ENCODE measurements around the gene TMEM51.

- TF ChIP-seq CTCF (IDR thresholded peaks at IDR 0.05) (no peak), POLR2AphosphoS5 (IDR thresholded peaks at IDR 0.05; ENCODE audit: insufficient read depth in 1 of 2, low read depth in 1 of 2) (no peak), POLR2A (IDR thresholded peaks at IDR 0.05) (no peak)
Measured at GRCh38 chr1:15196069-15196468, 42.5 kb downstream of the TMEM51 start.
